Keratinocyte (primary cell): Measurements from ENCODE around the gene DLG2. TPM values are rescaled to one million over a fixed set of nuclear protein-coding genes. Genes with fewer than 3 reads are reported as not detected.

Experiments used
- DNase-seq: peaks from one replicate; pipeline ENCODE4 v3.0.0-alpha.2; 2011; ENCODE audit warnings: low read depth, missing footprints, low spot score
- FAIRE-seq: peaks from 2 replicates; lab custom pipeline; 2011; peaks lifted over from hg19 to GRCh38; lab: Jason Lieb, UNC
- H2AFZ ChIP-seq: 2 replicates; pipeline ENCODE4 v1.6.0; 2012; ENCODE audit warnings: low read length, control low read depth, inconsistent platforms; ENCODE audit not compliant: control insufficient read depth
- H3K27ac ChIP-seq: 2 replicates; pipeline ENCODE4 v1.5.1; 2011; ENCODE audit warnings: low read length; ENCODE audit not compliant: control insufficient read depth, insufficient read depth
- H3K27me3 ChIP-seq: 3 replicates; pipeline ENCODE4 v1.6.0; 2011; ENCODE audit warnings: low read length; ENCODE audit not compliant: control insufficient read depth, insufficient read depth; ENCODE audit errors: extremely low read depth
- H3K36me3 ChIP-seq, 2 experiments: 2 replicates in 1 of 2; 3 replicates in 1 of 2; pipeline ENCODE4 v1.5.1; 2011; ENCODE audit warnings: low read length in 2 of 2, mild to moderate bottlenecking in 1 of 2; ENCODE audit not compliant: control insufficient read depth in 2 of 2, insufficient read depth in 2 of 2; ENCODE audit errors: extremely low read depth in 1 of 2
- H3K4me1 ChIP-seq: 3 replicates; pipeline ENCODE4 v1.5.1; 2011; ENCODE audit warnings: low read length; ENCODE audit not compliant: control insufficient read depth, insufficient read depth; ENCODE audit errors: extremely low read depth
- H3K4me2 ChIP-seq: 3 replicates; pipeline ENCODE4 v1.6.0; 2011; ENCODE audit warnings: low read depth, low read length; ENCODE audit not compliant: control insufficient read depth, insufficient read depth; ENCODE audit errors: extremely low read depth
- H3K4me3 ChIP-seq, 3 experiments: fragments of 200-600 bp in 1 of 3; sonication (generic) in 1 of 3; 2 replicates in 2 of 3; 3 replicates in 1 of 3; pipeline ENCODE4 v1.5.1; 2011 to 2016; ENCODE audit warnings: low read length in 3 of 3, mild to moderate bottlenecking in 3 of 3, control low read depth in 2 of 3, inconsistent platforms in 1 of 3, low read depth in 1 of 3, mixed read lengths in 1 of 3, mixed run types in 1 of 3, moderate library complexity in 1 of 3; ENCODE audit not compliant: control insufficient read depth in 2 of 3, insufficient read depth in 2 of 3; ENCODE audit errors: extremely low read depth in 1 of 3
- H3K79me2 ChIP-seq: 2 replicates; pipeline ENCODE4 v1.6.0; 2012; ENCODE audit warnings: low read length; ENCODE audit not compliant: control insufficient read depth, insufficient read depth
- H3K9ac ChIP-seq: 3 replicates; pipeline ENCODE4 v1.6.0; 2011; ENCODE audit warnings: low read length; ENCODE audit not compliant: control insufficient read depth, insufficient read depth; ENCODE audit errors: extremely low read depth
- H3K9me1 ChIP-seq: 3 replicates; pipeline ENCODE4 v1.6.0; 2011; ENCODE audit warnings: low read length; ENCODE audit not compliant: control insufficient read depth, insufficient read depth; ENCODE audit errors: extremely low read depth
- H3K9me3 ChIP-seq: 2 replicates; pipeline ENCODE4 v1.5.1; 2012; ENCODE audit warnings: low read depth, low read length; ENCODE audit not compliant: control insufficient read depth
- H4K20me1 ChIP-seq: 3 replicates; pipeline ENCODE4 v1.6.0; 2011; ENCODE audit warnings: low read length; ENCODE audit not compliant: control insufficient read depth, insufficient read depth; ENCODE audit errors: extremely low read depth
- EZH2 ChIP-seq: IDR thresholded peaks from one replicate; pipeline ENCODE4 v1.6.1; 2012; ENCODE audit warnings: inconsistent platforms, mild to moderate bottlenecking, low read length, moderate library complexity
- dilution Hi-C: fragments of 300-500 bp; cut with MboI; formaldehyde crosslinking; loops from one replicate; pipeline ENCODE4 v1.7.0; 2020; ENCODE audit warnings: low sequenced_read_pairs; ENCODE audit not compliant: extremely low pct_ligation_motif_present
- polyA plus RNA-seq, 5 experiments: library from polyadenylated mRNA; depleted of rRNA in 3 of 5; stranded (reverse) in 3 of 5; stranded (forward) in 1 of 5; unstranded in 1 of 5; fragments of >200 nt; gene quantifications; 1 replicate in 1 of 5; 2 replicates in 3 of 5; 3 replicates in 1 of 5; pipeline versions ENCODE4 v1.2.1 to v1.2.3, GENCODE V29; 2011 to 2012; ENCODE audit warnings: missing spikeins in 2 of 5, low read depth in 1 of 5, low replicate concordance in 1 of 5
- TF ChIP-seq, protein P1 (sequence below), 3 experiments: IDR thresholded peaks in 1 of 3; conservative IDR thresholded peaks in 1 of 3; optimal IDR thresholded peaks in 1 of 3; 2 replicates in 2 of 3; 3 replicates in 1 of 3; pipeline versions ENCODE3 to v1.5.1; 2011; ENCODE audit warnings: low read length in 3 of 3, mild to moderate bottlenecking in 3 of 3, moderate library complexity in 2 of 3, control low read depth in 1 of 3, inconsistent platforms in 1 of 3; ENCODE audit not compliant: insufficient read depth in 2 of 3; ENCODE audit errors: extremely low read depth in 1 of 3

DLG2 gene
- polyA plus RNA-seq, 1 donor (not counting 4 experiments of a cell fraction or from before 2014, with no cell fraction given), result 0.55 TPM

DNA sequence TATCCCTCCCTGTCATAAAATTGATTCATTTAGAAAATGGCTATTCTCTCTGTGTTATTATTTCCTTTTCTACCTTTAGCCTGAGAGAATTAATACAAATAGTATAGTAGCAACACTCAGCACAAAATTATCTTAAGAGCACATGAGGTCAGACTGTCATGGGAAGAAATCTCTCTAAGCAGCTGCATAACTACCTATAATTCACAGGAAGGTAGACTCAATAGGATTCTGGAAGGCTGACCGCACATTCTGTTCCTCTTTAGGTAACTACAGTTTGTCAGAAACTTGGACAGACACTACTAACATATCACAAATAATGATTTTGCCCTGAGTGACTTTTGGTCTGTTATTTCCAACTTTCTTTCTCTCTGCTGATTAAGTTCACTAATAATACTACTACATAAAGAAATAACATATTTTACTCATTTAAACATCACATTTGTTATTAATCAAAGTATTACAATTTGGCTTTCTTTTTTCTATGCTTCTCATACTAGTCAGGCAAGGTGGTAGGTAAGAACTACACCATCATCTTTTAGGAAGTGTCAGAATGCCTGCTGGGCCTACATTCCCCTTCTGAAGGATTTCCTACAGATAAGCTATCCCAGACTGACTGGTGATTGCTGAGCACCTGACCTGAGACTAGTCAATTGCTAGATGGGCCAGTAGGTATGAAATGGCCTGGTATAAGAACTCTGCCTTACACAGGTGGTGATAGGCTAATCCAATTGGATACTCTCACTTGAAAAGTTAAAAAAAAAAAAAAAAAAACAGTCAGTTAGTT lies 325.1 kb downstream of the DLG2 start:
- H3K9me1 ChIP-seq, result no peaks in the 10 kb centered on the region
- H3K9me3 ChIP-seq, result no peaks in the 10 kb centered on the region
- no peak overlapping the region for H2AFZ ChIP-seq
- no peak overlapping the region for H3K4me3 ChIP-seq
- H4K20me1 ChIP-seq, result no peaks in the 10 kb centered on the region
- no peak overlapping the region for H3K27ac ChIP-seq
- no peaks in the 10 kb centered on the region for H3K27me3 ChIP-seq
- no peak overlapping the region for H3K9ac ChIP-seq
- H3K4me1 ChIP-seq, result no peaks in the 10 kb centered on the region
- TF ChIP-seq, protein P1, sequence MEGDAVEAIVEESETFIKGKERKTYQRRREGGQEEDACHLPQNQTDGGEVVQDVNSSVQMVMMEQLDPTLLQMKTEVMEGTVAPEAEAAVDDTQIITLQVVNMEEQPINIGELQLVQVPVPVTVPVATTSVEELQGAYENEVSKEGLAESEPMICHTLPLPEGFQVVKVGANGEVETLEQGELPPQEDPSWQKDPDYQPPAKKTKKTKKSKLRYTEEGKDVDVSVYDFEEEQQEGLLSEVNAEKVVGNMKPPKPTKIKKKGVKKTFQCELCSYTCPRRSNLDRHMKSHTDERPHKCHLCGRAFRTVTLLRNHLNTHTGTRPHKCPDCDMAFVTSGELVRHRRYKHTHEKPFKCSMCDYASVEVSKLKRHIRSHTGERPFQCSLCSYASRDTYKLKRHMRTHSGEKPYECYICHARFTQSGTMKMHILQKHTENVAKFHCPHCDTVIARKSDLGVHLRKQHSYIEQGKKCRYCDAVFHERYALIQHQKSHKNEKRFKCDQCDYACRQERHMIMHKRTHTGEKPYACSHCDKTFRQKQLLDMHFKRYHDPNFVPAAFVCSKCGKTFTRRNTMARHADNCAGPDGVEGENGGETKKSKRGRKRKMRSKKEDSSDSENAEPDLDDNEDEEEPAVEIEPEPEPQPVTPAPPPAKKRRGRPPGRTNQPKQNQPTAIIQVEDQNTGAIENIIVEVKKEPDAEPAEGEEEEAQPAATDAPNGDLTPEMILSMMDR (optimal IDR thresholded peaks at IDR 0.05 in 1 of 3, IDR thresholded peaks at IDR 0.05 in 1 of 3, conservative IDR thresholded peaks at IDR 0.05 in 1 of 3; ENCODE audit: extremely low read depth in 1 of 3, insufficient read depth in 2 of 3, low read length in 3 of 3), result no peak
- no peak for TF ChIP-seq EZH2
- dilution Hi-C loops, result no loop called here
- H3K36me3 ChIP-seq, result no peaks in the 10 kb centered on the region
- H3K4me2 ChIP-seq, result no peak overlapping the region
- no peaks in the 10 kb centered on the region for H3K79me2 ChIP-seq
- FAIRE-seq (no peak), DNase-seq (no peak)

DNA sequence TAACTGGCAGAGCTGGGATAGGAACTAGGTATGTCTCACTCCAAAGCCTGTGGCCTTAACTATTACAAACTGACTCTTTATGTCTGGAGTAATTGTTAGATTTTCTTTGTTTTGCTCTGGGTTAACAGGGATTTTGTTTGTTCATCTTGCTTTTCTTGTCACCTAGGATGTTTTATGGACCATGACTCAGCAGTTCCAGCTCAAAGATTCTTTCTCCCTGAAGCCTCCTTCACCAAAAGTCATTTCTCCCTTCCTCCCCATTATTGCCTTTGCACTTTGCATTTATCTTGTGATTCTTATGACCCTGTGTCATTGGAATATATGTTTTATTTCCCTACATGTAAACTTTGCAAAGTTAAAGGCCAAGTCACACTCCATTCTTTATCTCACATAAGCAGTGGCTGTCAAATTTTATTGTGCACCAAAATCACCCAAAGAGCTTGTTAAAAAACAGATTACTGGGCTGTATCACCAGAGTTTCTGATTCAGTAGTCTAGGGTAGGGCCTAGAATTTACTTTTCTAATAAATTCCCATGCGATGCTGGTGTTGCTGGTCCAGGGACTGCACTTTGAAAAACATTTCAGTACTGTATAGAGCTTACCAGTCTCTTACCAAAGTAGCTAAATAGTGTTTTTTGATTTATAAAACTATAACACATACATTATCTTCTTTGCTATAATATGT lies 327.7 kb downstream of the DLG2 start:
- no peak for TF ChIP-seq EZH2
- TF ChIP-seq, protein P1 (optimal IDR thresholded peaks at IDR 0.05 in 1 of 3, IDR thresholded peaks at IDR 0.05 in 1 of 3, conservative IDR thresholded peaks at IDR 0.05 in 1 of 3; ENCODE audit: extremely low read depth in 1 of 3, insufficient read depth in 2 of 3, low read length in 3 of 3), result no peak
- Histone ChIP-seq H3K9me1 (no peaks in the 10 kb centered on the region), H4K20me1 (no peaks in the 10 kb centered on the region), H3K27ac (no peak overlapping the region), H3K4me3 (no peak overlapping the region), H3K9me3 (no peaks in the 10 kb centered on the region), H3K4me1 (no peaks in the 10 kb centered on the region), H3K4me2 (no peak overlapping the region), H3K27me3 (no peaks in the 10 kb centered on the region), H2AFZ (no peak overlapping the region), H3K36me3 (no peaks in the 10 kb centered on the region), H3K9ac (no peak overlapping the region), H3K79me2 (no peaks in the 10 kb centered on the region)
- dilution Hi-C loops, result no loop called here
- no peak for FAIRE-seq
- DNase-seq, result no peak
